Liver (tissue), 9 donors: ENCODE results near the gene SMU1. TPM values are rescaled to one million over a fixed set of nuclear protein-coding genes. Genes with fewer than 3 reads are reported as not detected.
A peak's percentile ranks its signal among the peaks of the same experiment; 100 is the strongest.

ENCODE experiments used
- DNase-seq: peaks from one replicate; pipeline ENCODE4 v3.0.0-alpha.2; 2017; ENCODE audit warnings: low spot score
- H3K27ac ChIP-seq, 2 donors: one replicate each; pipeline ENCODE4 v1.7.0; 2013; ENCODE audit warnings: inconsistent platforms in 2 of 2, low read length in 2 of 2, control low read depth in 1 of 2, low read depth in 1 of 2, mild to moderate bottlenecking in 1 of 2
- H3K27me3 ChIP-seq, 4 donors: one replicate each; pipeline versions ENCODE4 v1.6.1 to v1.7.0; 2013; ENCODE audit warnings: low read length in 3 of 4, inconsistent platforms in 1 of 4, mild to moderate bottlenecking in 1 of 4, moderate library complexity in 1 of 4; ENCODE audit not compliant: control insufficient read depth in 4 of 4, insufficient read depth in 4 of 4
- H3K36me3 ChIP-seq, 4 donors: one replicate each; pipeline versions ENCODE4 v1.6.1 to v1.7.0; 2013; ENCODE audit warnings: low read length in 3 of 4, mild to moderate bottlenecking in 3 of 4, low read depth in 1 of 4, moderate library complexity in 1 of 4; ENCODE audit not compliant: control insufficient read depth in 4 of 4, insufficient read depth in 3 of 4
- H3K4me1 ChIP-seq, 4 donors: one replicate each; pipeline versions ENCODE4 v1.6.1 to v1.7.0; 2013; ENCODE audit warnings: low read length in 3 of 4, mild to moderate bottlenecking in 3 of 4, moderate library complexity in 1 of 4; ENCODE audit not compliant: control insufficient read depth in 4 of 4, insufficient read depth in 4 of 4
- H3K4me3 ChIP-seq, 3 donors: one replicate each; pipeline versions ENCODE4 v1.6.1 to v1.7.0; 2013; ENCODE audit warnings: low read length in 3 of 3, control low read depth in 1 of 3, low read depth in 1 of 3, mild to moderate bottlenecking in 1 of 3
- H3K9ac ChIP-seq, 2 donors: one replicate each; pipeline ENCODE4 v1.7.0; 2013; ENCODE audit warnings: low read length in 2 of 2, mild to moderate bottlenecking in 2 of 2, moderate library complexity in 2 of 2, control low read depth in 1 of 2, low read depth in 1 of 2
- H3K9me3 ChIP-seq, 4 donors: one replicate each; pipeline versions ENCODE4 v1.6.1 to v1.7.0; 2013; ENCODE audit warnings: low read length in 3 of 4; ENCODE audit not compliant: control insufficient read depth in 4 of 4
- ATF3 ChIP-seq: IDR thresholded peaks from 2 replicates; pipeline ENCODE4 v1.6.1; 2016; ENCODE audit warnings: antibody characterized with exemption
- CTCF ChIP-seq: fragments of 150-350 bp; IDR thresholded peaks from 2 replicates; pipeline ENCODE4 v1.5.1; 2017; ENCODE audit warnings: improper control_type of control experiment, low read depth, low read length; ENCODE audit not compliant: missing input control
- EGR1 ChIP-seq, 2 donors: IDR thresholded peaks; 2 replicates each; pipeline ENCODE4 v1.6.1; 2016 to 2018; ENCODE audit warnings: antibody characterized with exemption in 2 of 2, low read depth in 2 of 2
- FOXA1 ChIP-seq: IDR thresholded peaks from 2 replicates; pipeline ENCODE4 v1.6.1; 2016; ENCODE audit warnings: antibody characterized with exemption
- FOXA2 ChIP-seq: IDR thresholded peaks from 2 replicates; pipeline ENCODE4 v1.6.1; 2016; ENCODE audit warnings: antibody characterized with exemption
- GABPA ChIP-seq, 2 donors: IDR thresholded peaks in 1 of 2; conservative IDR thresholded peaks in 1 of 2; 2 replicates each; pipeline ENCODE4 v1.6.1; 2016; ENCODE audit warnings: antibody characterized with exemption in 2 of 2, mild to moderate bottlenecking in 1 of 2, moderate library complexity in 1 of 2
- HNF4A ChIP-seq, 2 donors: conservative IDR thresholded peaks; 2 replicates each; pipeline ENCODE4 v1.6.1; 2016; ENCODE audit warnings: antibody characterized with exemption in 2 of 2, mild to moderate bottlenecking in 2 of 2
- HNF4G ChIP-seq: IDR thresholded peaks from 2 replicates; pipeline ENCODE4 v1.6.1; 2016; ENCODE audit warnings: antibody characterized with exemption
- JUND ChIP-seq, 2 donors: IDR thresholded peaks; 2 replicates each; pipeline ENCODE4 v1.6.1; 2016; ENCODE audit warnings: antibody characterized with exemption in 2 of 2
- NR2F2 ChIP-seq: IDR thresholded peaks from 2 replicates; pipeline ENCODE4 v1.6.1; 2016; ENCODE audit warnings: antibody characterized with exemption
- RAD21 ChIP-seq, 2 donors: IDR thresholded peaks; 2 replicates each; pipeline ENCODE4 v1.6.1; 2016; ENCODE audit warnings: antibody characterized with exemption in 2 of 2, mild to moderate bottlenecking in 2 of 2
- REST ChIP-seq: IDR thresholded peaks from 2 replicates; pipeline ENCODE4 v1.6.1; 2016; ENCODE audit warnings: antibody characterized with exemption, mild to moderate bottlenecking
- RXRA ChIP-seq, 2 donors: IDR thresholded peaks; 2 replicates each; pipeline ENCODE4 v1.6.1; 2017 to 2018; ENCODE audit warnings: antibody characterized with exemption in 2 of 2, mild to moderate bottlenecking in 1 of 2
- SP1 ChIP-seq: IDR thresholded peaks from 2 replicates; pipeline ENCODE4 v1.6.1; 2018; ENCODE audit warnings: antibody characterized with exemption, mild to moderate bottlenecking
- TAF1 ChIP-seq: conservative IDR thresholded peaks from 2 replicates; pipeline ENCODE4 v1.6.1; 2016; ENCODE audit warnings: antibody characterized with exemption, mild to moderate bottlenecking
- YY1 ChIP-seq: IDR thresholded peaks from 2 replicates; pipeline ENCODE4 v1.6.1; 2016; ENCODE audit warnings: antibody characterized with exemption, mild to moderate bottlenecking
- ZBTB33 ChIP-seq: IDR thresholded peaks from 2 replicates; pipeline ENCODE4 v1.6.1; 2016; ENCODE audit warnings: antibody characterized with exemption
- WGBS: extraction: QIAGEN DNeasy Blood & Tissue Kit; methylation state at CpG from one replicate; pipeline ENCODE4 v1.1.7; 2013; 5-methylcytosine and 5-hydroxymethylcytosine counted together
- polyA plus RNA-seq, 2 donors: library from polyadenylated mRNA; stranded (reverse) in 1 of 2; unstranded in 1 of 2; fragments of 200-250 nt in 1 of 2; fragments of >200 nt in 1 of 2; fragmentation: Nextera tagmentation in 1 of 2; extraction: Ambion mirVana in 1 of 2; gene quantifications; one replicate each; pipeline versions ENCODE4 v1.2.1 to v1.2.3, GENCODE V29; 2013 to 2015
- total RNA-seq, 2 donors: library from RNA; depleted of rRNA; stranded (reverse); fragments of >200 nt; gene quantifications; one replicate each; pipeline ENCODE4 v1.2.3, GENCODE V29; 2014
- donor health status: healthy.
- donor health status: healthy.
- donor health status: healthy.
- donor health status: healthy.
- donor health status: healthy.

SMU1 gene
- total and polyA plus RNA-seq, 4 donors, result 5.3 to 14.2 (median 9.5) TPM

GRCh38 chr9:33040792-33041431, 35.6 kb downstream of the SMU1 start:
- DNase-seq, result no peak
- 92% methylated on average over 9 of the region's 9 CpGs for WGBS

GRCh38 chr9:33032865-33033264, 43.6 kb downstream of the SMU1 start:
- Histone ChIP-seq H3K27ac (no peak overlapping the region), H3K27me3 (no peaks in the 10 kb centered on the region), H3K4me3 (no peak overlapping the region), H3K9ac (no peak overlapping the region), H3K9me3 (no peaks in the 10 kb centered on the region), H3K36me3 (peaks cover 7 to 71% (median 65%) of the 10 kb centered on the region in 4 donors), H3K4me1 (peaks cover 8 to 34% (median 32%) of the 10 kb centered on the region in 4 donors)
- WGBS, result 37% methylated on average over 5 of the region's 5 CpGs
- no peak for DNase-seq
- TF ChIP-seq EGR1 (IDR thresholded peaks at IDR 0.05; ENCODE audit: low read depth in 2 of 2) (peak in 1 of 2 donors; percentile 49), RXRA (IDR thresholded peaks at IDR 0.05) (peak; percentile 49 to 68), FOXA1 (no peak), HNF4G (no peak), REST (no peak), TAF1 (no peak), SP1 (peak; percentile 34), CTCF (no peak), FOXA2 (no peak), RAD21 (IDR thresholded peaks at IDR 0.05) (no peak), ZBTB33 (no peak), HNF4A (conservative IDR thresholded peaks at IDR 0.05) (peak; percentile 24 to 46), JUND (IDR thresholded peaks at IDR 0.05) (peak in 1 of 2 donors; percentile 14), YY1 (no peak), ATF3 (no peak)

More at GRCh38 chr9:33040792-33041431, 35.6 kb downstream of the SMU1 start:
- TF ChIP-seq HNF4A (conservative IDR thresholded peaks at IDR 0.05) (no peak), GABPA (IDR thresholded peaks at IDR 0.05 in 1 of 2, conservative IDR thresholded peaks at IDR 0.05 in 1 of 2) (no peak), JUND (IDR thresholded peaks at IDR 0.05) (no peak), FOXA2 (no peak), NR2F2 (no peak), REST (no peak)
- Histone ChIP-seq H3K27me3 (no peaks in the 10 kb centered on the region), H3K4me3 (no peak overlapping the region), H3K36me3 (peaks cover 2 to 46% (median 42%) of the 10 kb centered on the region in 4 donors), H3K4me1 (peaks cover 7 to 45% (median 38%) of the 10 kb centered on the region in 4 donors), H3K9me3 (no peaks in the 10 kb centered on the region), H3K27ac (no peak overlapping the region), H3K9ac (no peak overlapping the region)
